Type B pancreatic cell (in vitro differentiated cells): ENCODE data around the gene ACTR1B. TPM values are rescaled to one million over a fixed set of nuclear protein-coding genes. Genes with fewer than 3 reads are reported as not detected.

Experiments used
- DNase-seq: peaks from one replicate; pipeline ENCODE4 v3.0.0; 2021; ENCODE audit warnings: mixed read lengths; ENCODE audit not compliant: unreplicated experiment; ENCODE audit errors: extremely low spot score
- H3K27ac Mint-ChIP-seq: 2 replicates; pipeline ENCODE4 v1.8.0; 2021; ENCODE audit warnings: mild to moderate bottlenecking, mixed read lengths
- H3K27me3 Mint-ChIP-seq: 2 replicates; pipeline ENCODE4 v1.8.0; 2021; ENCODE audit warnings: mixed read lengths
- H3K36me3 Mint-ChIP-seq: 2 replicates; pipeline ENCODE4 v1.8.0; 2021; ENCODE audit warnings: mixed read lengths
- H3K4me1 Mint-ChIP-seq: one replicate; pipeline ENCODE4 v1.8.0; 2021; ENCODE audit warnings: mixed read lengths; ENCODE audit not compliant: unreplicated experiment
- H3K4me3 Mint-ChIP-seq: 2 replicates; pipeline ENCODE4 v1.8.0; 2021; ENCODE audit warnings: mild to moderate bottlenecking, mixed read lengths
- H3K9me3 Mint-ChIP-seq: 2 replicates; pipeline ENCODE4 v1.8.0; 2021; ENCODE audit warnings: mixed read lengths
- total RNA-seq: library from RNA; stranded (reverse); gene quantifications from 2 replicates; pipeline ENCODE4 v1.2.1, GENCODE V29; 2021; ENCODE audit warnings: low replicate concordance
- TF ChIP-seq, protein P1 (sequence below): fragments of 200-600 bp; sonication (generic); conservative IDR thresholded peaks from 2 replicates; pipeline ENCODE4 v1.5.0; 2021; ENCODE audit warnings: antibody characterized with exemption, mild to moderate bottlenecking

ACTR1B gene
- total RNA-seq, 1 donor from 2014 or later: 69.0 TPM

DNA sequence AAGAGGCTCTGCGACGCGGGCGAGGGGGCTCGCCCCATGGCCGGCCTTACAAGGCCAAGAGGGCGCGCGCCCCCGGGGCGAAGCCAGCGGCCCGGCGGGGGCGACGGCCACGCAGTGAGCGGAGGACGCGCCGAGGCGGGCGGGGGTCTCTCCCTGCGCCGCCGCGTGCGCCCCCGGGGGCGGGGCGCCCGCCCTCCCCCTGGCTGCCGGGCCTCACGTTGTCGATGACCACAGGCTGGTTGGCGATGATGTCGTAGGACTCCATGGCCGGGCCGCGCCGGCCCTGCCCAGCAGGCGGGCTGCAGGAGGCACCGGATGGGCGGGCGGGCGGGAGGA lies 250 bp downstream of the ACTR1B start:
- Mint-ChIP-seq H3K4me3 (peak overlapping the region; percentile 96), H3K9me3 (no peaks in the 10 kb centered on the region), H3K36me3 (no peaks in the 10 kb centered on the region), H3K4me1 (peaks cover 18% of the 10 kb centered on the region), H3K27ac (peak overlapping the region; percentile 97), H3K27me3 (no peaks in the 10 kb centered on the region)
- no peak for DNase-seq
- TF ChIP-seq, protein P1, sequence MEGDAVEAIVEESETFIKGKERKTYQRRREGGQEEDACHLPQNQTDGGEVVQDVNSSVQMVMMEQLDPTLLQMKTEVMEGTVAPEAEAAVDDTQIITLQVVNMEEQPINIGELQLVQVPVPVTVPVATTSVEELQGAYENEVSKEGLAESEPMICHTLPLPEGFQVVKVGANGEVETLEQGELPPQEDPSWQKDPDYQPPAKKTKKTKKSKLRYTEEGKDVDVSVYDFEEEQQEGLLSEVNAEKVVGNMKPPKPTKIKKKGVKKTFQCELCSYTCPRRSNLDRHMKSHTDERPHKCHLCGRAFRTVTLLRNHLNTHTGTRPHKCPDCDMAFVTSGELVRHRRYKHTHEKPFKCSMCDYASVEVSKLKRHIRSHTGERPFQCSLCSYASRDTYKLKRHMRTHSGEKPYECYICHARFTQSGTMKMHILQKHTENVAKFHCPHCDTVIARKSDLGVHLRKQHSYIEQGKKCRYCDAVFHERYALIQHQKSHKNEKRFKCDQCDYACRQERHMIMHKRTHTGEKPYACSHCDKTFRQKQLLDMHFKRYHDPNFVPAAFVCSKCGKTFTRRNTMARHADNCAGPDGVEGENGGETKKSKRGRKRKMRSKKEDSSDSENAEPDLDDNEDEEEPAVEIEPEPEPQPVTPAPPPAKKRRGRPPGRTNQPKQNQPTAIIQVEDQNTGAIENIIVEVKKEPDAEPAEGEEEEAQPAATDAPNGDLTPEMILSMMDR: no peak

DNA sequence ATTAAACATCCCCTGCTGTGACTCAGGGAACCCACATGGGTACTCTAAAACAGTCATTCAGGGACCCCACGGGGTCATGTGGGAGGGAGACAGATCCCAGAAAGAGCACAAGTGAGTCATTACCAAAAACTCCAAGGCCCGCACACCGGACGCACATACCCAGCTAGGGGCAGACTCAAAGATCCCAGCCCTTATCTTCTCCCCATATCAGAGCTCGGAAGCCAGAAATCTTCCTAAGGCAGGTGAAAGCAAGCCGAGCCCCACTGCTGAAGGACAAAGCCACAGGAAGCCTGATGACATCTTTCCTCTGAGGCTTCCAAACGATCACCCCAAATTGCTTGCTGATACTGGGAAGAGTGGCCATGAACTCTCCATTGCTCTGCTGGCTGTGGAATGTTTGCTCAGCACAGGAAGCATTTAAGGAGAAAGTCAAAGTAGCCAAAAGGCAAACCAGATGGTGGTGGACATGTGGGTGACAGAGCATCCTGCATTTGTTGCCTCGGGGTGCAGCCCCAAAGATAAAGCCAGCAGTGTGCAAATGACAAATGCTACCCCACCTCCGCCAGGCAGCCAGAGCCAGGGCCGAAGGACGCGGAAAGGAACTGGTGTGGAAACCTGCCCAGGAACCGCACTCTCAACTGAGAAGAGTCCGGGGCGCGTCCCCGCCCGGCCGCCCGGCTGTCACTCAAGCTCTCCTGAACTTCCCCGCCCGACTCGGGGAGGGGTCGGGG lies 784 bp downstream of the ACTR1B start:
- peaks cover 4% of the 10 kb centered on the region for H3K36me3 Mint-ChIP-seq
- H3K4me3 Mint-ChIP-seq: peak overlapping the region; percentile 96
- H3K4me1 Mint-ChIP-seq: peaks cover 18% of the 10 kb centered on the region
- H3K27ac Mint-ChIP-seq: peak overlapping the region; percentile 97
- peak; percentile 76 for DNase-seq
- H3K9me3 Mint-ChIP-seq: no peaks in the 10 kb centered on the region
- H3K27me3 Mint-ChIP-seq: no peaks in the 10 kb centered on the region
- TF ChIP-seq, protein P1: no peak

DNA sequence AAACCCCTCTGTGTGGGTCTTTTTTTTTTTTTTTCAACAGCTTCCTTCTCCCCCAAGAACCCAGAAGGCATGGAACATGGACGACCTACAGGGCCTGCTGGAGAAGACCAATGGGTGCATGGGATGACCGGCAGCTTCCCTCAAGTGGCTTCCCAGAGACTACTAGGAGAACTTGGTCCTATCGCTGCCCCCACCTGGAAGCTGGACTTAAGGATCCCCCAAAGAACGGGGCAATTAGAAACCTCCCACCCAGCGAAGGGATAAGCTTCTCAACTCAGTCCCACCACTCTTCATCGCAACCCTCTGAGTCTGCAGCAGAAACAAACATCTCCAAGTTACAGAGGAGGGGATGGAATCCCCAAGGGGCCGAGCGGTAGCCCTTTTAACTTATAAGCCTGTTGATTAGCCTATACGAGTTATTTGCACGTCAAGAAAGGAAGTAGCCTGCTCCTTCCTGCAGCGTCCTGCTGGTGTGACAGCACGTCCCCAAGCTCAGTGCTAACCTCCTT lies 1.4 kb downstream of the ACTR1B start:
- H3K9me3 Mint-ChIP-seq: no peaks in the 10 kb centered on the region
- H3K27ac Mint-ChIP-seq: peak overlapping the region; percentile 97
- peaks cover 4% of the 10 kb centered on the region for H3K36me3 Mint-ChIP-seq
- DNase-seq: peak; percentile 61
- peaks cover 18% of the 10 kb centered on the region for H3K4me1 Mint-ChIP-seq
- H3K4me3 Mint-ChIP-seq: peak overlapping the region; percentile 96
- TF ChIP-seq, protein P1: no peak
- no peaks in the 10 kb centered on the region for H3K27me3 Mint-ChIP-seq

DNA sequence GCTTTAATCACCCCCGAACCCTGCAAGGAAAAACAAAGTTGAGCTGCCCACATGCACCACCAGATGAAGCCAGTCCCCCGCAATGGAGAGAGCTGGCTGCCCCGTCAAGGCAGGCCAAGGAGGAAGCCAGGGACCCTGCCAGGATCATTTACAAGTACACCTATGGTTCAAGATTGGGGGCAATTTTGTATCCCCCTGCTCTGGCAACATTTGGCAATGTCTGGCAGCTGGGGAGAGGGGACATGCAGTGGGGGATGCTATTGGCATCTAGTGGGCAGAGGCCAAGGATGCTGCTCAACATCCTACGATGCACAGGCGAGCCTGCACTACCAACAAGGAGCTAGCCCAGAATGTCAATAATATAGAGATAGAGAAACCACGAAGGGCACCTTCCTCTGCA lies 1.9 kb downstream of the ACTR1B start:
- Mint-ChIP-seq H3K4me3 (peak overlapping the region; percentile 96), H3K36me3 (peaks cover 4% of the 10 kb centered on the region), H3K4me1 (peaks cover 18% of the 10 kb centered on the region), H3K27me3 (no peaks in the 10 kb centered on the region), H3K9me3 (no peaks in the 10 kb centered on the region), H3K27ac (peak overlapping the region; percentile 43)
- DNase-seq: no peak
- TF ChIP-seq, protein P1: no peak

DNA sequence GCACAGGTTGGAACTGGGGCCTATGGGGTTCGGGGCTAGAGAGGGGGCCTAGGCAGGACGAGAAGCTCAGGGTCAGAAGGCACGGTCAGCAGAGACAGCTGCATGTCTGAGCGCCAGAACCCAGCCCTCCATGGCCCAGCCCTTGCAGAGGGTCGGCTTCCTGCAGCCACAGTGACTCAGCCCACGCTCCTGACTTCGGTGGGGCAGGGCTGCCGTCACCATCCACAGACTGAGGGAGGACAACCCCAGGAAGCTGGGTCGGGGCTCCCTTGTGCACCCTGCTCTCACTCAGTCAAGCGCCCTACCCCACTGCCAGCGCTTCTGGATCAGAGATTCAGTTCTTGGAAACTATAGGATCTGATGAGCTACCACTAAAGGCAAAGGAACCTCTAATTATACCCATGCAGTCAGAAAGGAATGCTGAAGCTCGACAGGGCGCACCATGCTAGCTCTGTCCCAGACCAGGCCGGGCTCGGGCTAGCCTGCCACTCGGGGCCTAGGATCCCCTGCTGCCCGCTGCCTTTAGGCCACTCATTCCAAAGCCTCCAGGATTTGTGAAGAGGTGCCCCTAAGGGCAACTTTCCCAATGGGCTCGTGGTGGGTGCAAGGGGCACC lies 3.0 kb downstream of the ACTR1B start:
- H3K27ac Mint-ChIP-seq: no peak overlapping the region
- TF ChIP-seq, protein P1: no peak
- DNase-seq: no peak
- H3K4me1 Mint-ChIP-seq: peaks cover 18% of the 10 kb centered on the region
- peaks cover 4% of the 10 kb centered on the region for H3K36me3 Mint-ChIP-seq
- no peaks in the 10 kb centered on the region for H3K9me3 Mint-ChIP-seq
- H3K27me3 Mint-ChIP-seq: no peaks in the 10 kb centered on the region
- H3K4me3 Mint-ChIP-seq: no peak overlapping the region
